ENCODE results near the gene ZMYND11.

- TF ChIP-seq CTCF (IDR thresholded peaks at IDR 0.05): no peak
- no peak for TF ChIP-seq POLR2A (IDR thresholded peaks at IDR 0.05)
These were observed 164.7 kb downstream of the ZMYND11 start for GRCh38 chr10:299969-300368.
